ENCODE results near the gene IGFLR1.

Gene IGFLR1

GRCh38 chr19:35755131-35755549 lies 12.9 kb upstream of the IGFLR1 start:
- 0 out of 2 replicates have a peak, but pooled peaks cover 2% of the 10 kb centered on the region for H3K4me1 ChIP-seq (ENCODE audit: control insufficient read depth, insufficient read depth, low read length)
- no peaks in the 10 kb centered on the region for H3K27me3 ChIP-seq (ENCODE audit: control insufficient read depth, insufficient read depth, low read length)
- H3K36me3 ChIP-seq (ENCODE audit: control insufficient read depth, insufficient read depth, low read length), result no peaks in the 10 kb centered on the region
- H3K9me3 ChIP-seq (ENCODE audit: control insufficient read depth, insufficient read depth, low read length), result no peaks in the 10 kb centered on the region
- no peak overlapping the region for H3K27ac ChIP-seq (ENCODE audit: low read length)
- no CpG with 5 or more reads among the region's 17 CpGs for WGBS (ENCODE audit: insufficient coverage, insufficient read length)
- DNase-seq (ENCODE audit: low read depth, low spot score), result no peak
- peak overlapping the region; percentile 69; the same call in 1 of the 2 replicates for H3K4me3 ChIP-seq (ENCODE audit: low read length)

- no peaks in the 10 kb centered on the region for H3K36me3 ChIP-seq (ENCODE audit: control insufficient read depth, insufficient read depth, low read length)
- no peak overlapping the region for H3K4me3 ChIP-seq (ENCODE audit: low read length)
- WGBS (ENCODE audit: insufficient coverage, insufficient read length), result no CpG with 5 or more reads among the region's 13 CpGs
- H3K4me1 ChIP-seq (ENCODE audit: control insufficient read depth, insufficient read depth, low read length), result 0 out of 2 replicates have a peak, but pooled peaks cover 2% of the 10 kb centered on the region
- H3K27me3 ChIP-seq (ENCODE audit: control insufficient read depth, insufficient read depth, low read length), result no peaks in the 10 kb centered on the region
- no peaks in the 10 kb centered on the region for H3K9me3 ChIP-seq (ENCODE audit: control insufficient read depth, insufficient read depth, low read length)
- H3K27ac ChIP-seq (ENCODE audit: low read length), result no peak overlapping the region
- no peak for DNase-seq (ENCODE audit: low read depth, low spot score)
Measured at GRCh38 chr19:35754370-35755130, 12.3 kb upstream of the IGFLR1 start.

GRCh38 chr19:35753634-35754369 lies 11.6 kb upstream of the IGFLR1 start:
- Histone ChIP-seq H3K4me3 (ENCODE audit: low read length) (no peak overlapping the region), H3K4me1 (ENCODE audit: control insufficient read depth, insufficient read depth, low read length) (0 out of 2 replicates have a peak, but pooled peaks cover 2% of the 10 kb centered on the region), H3K27ac (ENCODE audit: low read length) (no peak overlapping the region), H3K36me3 (ENCODE audit: control insufficient read depth, insufficient read depth, low read length) (no peaks in the 10 kb centered on the region), H3K27me3 (ENCODE audit: control insufficient read depth, insufficient read depth, low read length) (no peaks in the 10 kb centered on the region), H3K9me3 (ENCODE audit: control insufficient read depth, insufficient read depth, low read length) (no peaks in the 10 kb centered on the region)
- DNase-seq (ENCODE audit: low read depth, low spot score), result no peak
- WGBS (ENCODE audit: insufficient coverage, insufficient read length), result no CpG with 5 or more reads among the region's 20 CpGs

GRCh38 chr19:35752746-35753350 lies 10.6 kb upstream of the IGFLR1 start:
- H3K36me3 ChIP-seq (ENCODE audit: control insufficient read depth, insufficient read depth, low read length), result no peaks in the 10 kb centered on the region
- no peaks in the 10 kb centered on the region for H3K9me3 ChIP-seq (ENCODE audit: control insufficient read depth, insufficient read depth, low read length)
- DNase-seq (ENCODE audit: low read depth, low spot score), result no peak
- H3K4me3 ChIP-seq (ENCODE audit: low read length), result no peak overlapping the region
- 0 out of 2 replicates have a peak, but pooled peaks cover 2% of the 10 kb centered on the region for H3K4me1 ChIP-seq (ENCODE audit: control insufficient read depth, insufficient read depth, low read length)
- H3K27me3 ChIP-seq (ENCODE audit: control insufficient read depth, insufficient read depth, low read length), result no peaks in the 10 kb centered on the region
- whole genome bisulfite sequencing (ENCODE audit: insufficient coverage, insufficient read length), result no CpG with 5 or more reads among the region's 20 CpGs
- H3K27ac ChIP-seq (ENCODE audit: low read length), result no peak overlapping the region

DNA sequence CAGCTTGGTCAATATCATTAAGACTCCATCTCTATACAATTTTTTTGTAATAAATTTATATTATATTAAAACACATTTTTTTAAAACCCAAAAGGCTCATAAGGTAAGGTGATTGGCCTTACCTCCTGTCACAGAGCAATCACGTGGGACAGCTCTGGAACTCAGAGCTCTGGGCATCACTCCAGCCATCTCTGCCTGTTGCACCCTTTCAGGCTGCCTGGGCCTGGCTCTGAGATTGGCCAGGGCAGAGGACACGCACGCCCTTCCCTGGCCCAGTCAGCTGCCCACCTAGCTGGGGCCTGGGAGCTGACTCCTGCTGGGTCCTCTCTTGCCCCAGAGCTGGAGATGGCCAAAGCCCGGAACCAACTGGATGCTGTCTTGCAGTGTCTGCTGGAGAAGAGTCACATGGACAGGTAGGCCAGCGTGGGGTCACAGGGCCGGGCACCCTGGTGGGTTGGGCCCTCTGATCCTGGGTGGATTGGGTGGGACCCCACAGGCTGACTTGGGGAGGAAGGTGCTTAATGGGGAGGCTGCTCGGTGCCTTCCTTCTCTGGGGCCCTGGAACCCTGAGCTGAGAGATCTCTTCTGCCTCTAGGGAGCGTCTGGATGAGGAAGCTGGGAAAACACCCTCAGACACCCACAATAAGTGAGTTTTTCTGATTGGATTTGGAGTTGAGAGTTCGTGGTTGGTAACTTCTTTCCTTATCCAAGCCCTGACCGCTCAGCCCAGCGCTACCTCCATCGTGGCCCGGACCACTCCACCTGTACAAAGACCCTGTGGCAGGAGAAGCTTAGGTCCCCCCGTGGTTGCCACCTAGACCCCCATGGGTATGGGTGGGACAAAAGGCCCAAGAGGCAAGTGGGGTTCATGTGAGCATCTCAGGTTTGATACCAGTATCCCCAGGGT lies 9.8 kb upstream of the IGFLR1 start:
- Histone ChIP-seq H3K27me3 (ENCODE audit: control insufficient read depth, insufficient read depth, low read length) (no peaks in the 10 kb centered on the region), H3K4me1 (ENCODE audit: control insufficient read depth, insufficient read depth, low read length) (no peaks in the 10 kb centered on the region), H3K9me3 (ENCODE audit: control insufficient read depth, insufficient read depth, low read length) (no peaks in the 10 kb centered on the region), H3K27ac (ENCODE audit: low read length) (no peak overlapping the region), H3K4me3 (ENCODE audit: low read length) (no peak overlapping the region), H3K36me3 (ENCODE audit: control insufficient read depth, insufficient read depth, low read length) (no peaks in the 10 kb centered on the region)
- WGBS (ENCODE audit: insufficient coverage, insufficient read length), result no CpG with 5 or more reads among the region's 14 CpGs
- no peak for DNase-seq (ENCODE audit: low read depth, low spot score)

- no peaks in the 10 kb centered on the region for H3K9me3 ChIP-seq (ENCODE audit: control insufficient read depth, insufficient read depth, low read length)
- H3K27me3 ChIP-seq (ENCODE audit: control insufficient read depth, insufficient read depth, low read length), result no peaks in the 10 kb centered on the region
- no peak for DNase-seq (ENCODE audit: low read depth, low spot score)
- no peaks in the 10 kb centered on the region for H3K4me1 ChIP-seq (ENCODE audit: control insufficient read depth, insufficient read depth, low read length)
- WGBS (ENCODE audit: insufficient coverage, insufficient read length), result no CpG with 5 or more reads among the region's 5 CpGs
- H3K36me3 ChIP-seq (ENCODE audit: control insufficient read depth, insufficient read depth, low read length), result no peaks in the 10 kb centered on the region
- no peak overlapping the region for H3K4me3 ChIP-seq (ENCODE audit: low read length)
- H3K27ac ChIP-seq (ENCODE audit: low read length), result no peak overlapping the region
Measured at GRCh38 chr19:35750167-35750566, 7.9 kb upstream of the IGFLR1 start.

DNA sequence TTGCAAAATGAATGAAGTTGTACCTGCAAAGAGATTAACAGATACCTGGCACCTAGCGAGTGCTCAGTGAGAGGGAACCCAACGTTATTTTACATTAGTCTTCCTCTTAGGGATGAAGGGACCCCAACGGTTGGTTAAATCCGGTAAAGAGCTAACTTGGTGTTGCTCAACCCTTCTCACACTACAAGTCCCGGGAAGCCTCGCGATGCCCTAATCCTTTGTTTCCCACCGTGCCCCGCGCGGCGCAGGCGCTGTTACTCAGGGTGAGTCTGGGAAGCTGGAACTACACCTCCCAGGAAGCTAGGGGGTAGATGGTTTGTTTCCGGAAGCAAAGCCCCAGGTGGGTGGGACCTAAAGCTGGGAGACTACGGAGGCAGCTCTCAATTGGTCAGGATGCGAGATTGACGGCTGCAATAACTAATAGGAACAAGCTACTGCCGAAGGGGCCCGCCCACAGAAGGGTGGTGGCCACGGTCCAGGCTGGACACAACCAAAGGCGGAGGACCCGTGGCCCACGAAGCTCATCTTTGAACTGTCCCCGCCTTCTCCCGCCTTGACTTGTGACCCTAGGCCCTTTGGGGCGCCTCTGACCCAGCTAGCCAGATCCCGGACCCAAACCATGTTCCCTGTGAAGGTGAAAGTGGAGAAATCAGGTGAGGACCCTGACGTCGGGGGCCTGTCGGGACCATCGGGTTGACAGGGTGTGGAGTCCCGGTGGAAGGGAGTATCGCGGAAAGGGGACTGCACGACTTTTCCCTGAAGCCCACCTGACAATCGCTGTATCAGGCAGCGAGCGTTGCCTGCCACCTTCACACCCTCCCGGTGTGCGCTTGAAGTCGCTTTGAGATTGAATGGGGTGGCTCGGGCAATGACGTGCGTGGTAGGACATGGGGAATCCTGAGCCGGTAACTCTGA lies 6.1 kb upstream of the IGFLR1 start, which contains the start of gene LIN37:
LIN37 (plus strand) TSS at position 471 of the 915 bp plus-strand sequence; CDS start at position 620, 149 bp downstream.
- Histone ChIP-seq H3K36me3 (ENCODE audit: control insufficient read depth, insufficient read depth, low read length) (no peaks in the 10 kb centered on the region), H3K27ac (ENCODE audit: low read length) (no peak within 1 kb of the TSS), H3K4me1 (ENCODE audit: control insufficient read depth, insufficient read depth, low read length) (no peaks in the 10 kb centered on the region), H3K27me3 (ENCODE audit: control insufficient read depth, insufficient read depth, low read length) (no peaks in the 10 kb centered on the region), H3K4me3 (ENCODE audit: low read length) (peak within 1 kb of the TSS; percentile 61; the same call in 1 of the 2 replicates), H3K9me3 (ENCODE audit: control insufficient read depth, insufficient read depth, low read length) (no peaks in the 10 kb centered on the region)
- no CpG with 5 or more reads among the region's 45 CpGs for WGBS (ENCODE audit: insufficient coverage, insufficient read length)
- peak; percentile 97 for DNase-seq (ENCODE audit: low read depth, low spot score)

DNA sequence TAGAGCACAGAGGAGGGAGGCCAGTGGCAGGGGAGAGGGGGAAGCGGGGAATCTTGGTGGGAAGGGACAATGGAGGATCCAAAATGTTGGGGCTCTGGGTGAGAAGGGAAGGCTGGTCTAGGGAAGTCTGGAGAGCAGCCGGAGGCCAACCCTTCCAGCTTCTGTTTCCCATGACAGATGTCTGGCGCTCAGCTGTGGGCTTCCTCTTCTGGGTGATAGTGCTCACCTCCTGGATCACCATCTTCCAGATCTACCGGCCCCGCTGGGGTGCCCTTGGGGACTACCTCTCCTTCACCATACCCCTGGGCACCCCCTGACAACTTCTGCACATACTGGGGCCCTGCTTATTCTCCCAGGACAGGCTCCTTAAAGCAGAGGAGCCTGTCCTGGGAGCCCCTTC lies 4.3 kb upstream of the IGFLR1 start:
- no peak overlapping the region for H3K4me3 ChIP-seq (ENCODE audit: low read length)
- no peaks in the 10 kb centered on the region for H3K4me1 ChIP-seq (ENCODE audit: control insufficient read depth, insufficient read depth, low read length)
- no peak for DNase-seq (ENCODE audit: low read depth, low spot score)
- H3K27me3 ChIP-seq (ENCODE audit: control insufficient read depth, insufficient read depth, low read length), result no peaks in the 10 kb centered on the region
- H3K27ac ChIP-seq (ENCODE audit: low read length), result no peak overlapping the region
- H3K9me3 ChIP-seq (ENCODE audit: control insufficient read depth, insufficient read depth, low read length), result no peaks in the 10 kb centered on the region
- H3K36me3 ChIP-seq (ENCODE audit: control insufficient read depth, insufficient read depth, low read length), result no peaks in the 10 kb centered on the region
- no CpG with 5 or more reads among the region's 5 CpGs for WGBS (ENCODE audit: insufficient coverage, insufficient read length)

DNA sequence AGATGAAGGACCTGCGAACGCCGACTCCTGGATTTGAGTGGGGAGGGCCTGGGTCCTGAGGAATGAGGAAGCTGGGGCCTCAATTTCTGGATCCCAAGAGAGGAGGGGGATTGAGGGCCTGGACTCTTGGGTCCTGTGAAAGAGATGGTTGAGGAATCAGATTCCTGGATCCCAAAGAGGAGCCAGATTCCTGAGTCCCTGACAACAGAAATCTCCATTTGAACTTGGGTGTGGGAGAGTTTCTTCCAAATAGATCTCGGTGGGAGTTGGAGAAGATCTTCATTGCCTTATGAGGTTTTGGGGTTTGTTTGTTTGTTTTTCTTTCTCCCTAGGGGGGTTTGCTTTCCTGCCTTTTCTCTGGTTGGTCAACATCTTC lies 3.8 kb upstream of the IGFLR1 start:
- no peak for DNase-seq (ENCODE audit: low read depth, low spot score)
- Histone ChIP-seq H3K27ac (ENCODE audit: low read length) (no peak overlapping the region), H3K27me3 (ENCODE audit: control insufficient read depth, insufficient read depth, low read length) (no peaks in the 10 kb centered on the region), H3K4me3 (ENCODE audit: low read length) (peak overlapping the region; percentile 69; the same call in 1 of the 2 replicates), H3K9me3 (ENCODE audit: control insufficient read depth, insufficient read depth, low read length) (no peaks in the 10 kb centered on the region), H3K4me1 (ENCODE audit: control insufficient read depth, insufficient read depth, low read length) (no peaks in the 10 kb centered on the region), H3K36me3 (ENCODE audit: control insufficient read depth, insufficient read depth, low read length) (no peaks in the 10 kb centered on the region)
- no CpG with 5 or more reads among the region's 4 CpGs for WGBS (ENCODE audit: insufficient coverage, insufficient read length)

All from iPS DF 6.9 (cell line).